Measurements from ENCODE around the gene PNMA6E.
"Not testable (repeated sequence)": the region's sequence is repeated elsewhere in the genome, so short reads cannot be mapped to it uniquely, and the experiment has no call there.

Gene PNMA6E

DNA sequence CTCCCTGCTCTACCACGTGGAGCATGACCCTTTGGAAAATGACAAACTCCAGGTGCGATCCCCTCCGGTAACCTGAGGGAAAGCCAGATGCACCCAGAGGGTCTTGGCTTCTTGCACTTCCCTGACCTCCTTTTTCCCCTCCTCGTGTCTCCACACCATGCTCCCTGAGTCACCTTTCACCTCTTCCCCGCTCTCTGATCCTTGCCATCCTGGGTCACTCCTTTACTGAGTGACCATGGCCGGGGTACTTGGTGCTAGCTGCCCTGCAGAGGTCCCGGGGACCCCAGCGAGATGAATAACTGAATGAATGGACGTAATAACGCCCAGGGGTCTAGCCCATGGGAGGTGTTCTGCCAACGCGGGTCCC is 9.7 kb upstream of the PNMA6E start:
- Histone ChIP-seq H4K20me1 (peaks cover 24% of the 10 kb centered on the region; the same call in 1 of the 2 replicates), H3K36me3 (no peaks in the 10 kb centered on the region), H3K4me3 (no peak overlapping the region), H3K9me3 (no peaks in the 10 kb centered on the region), H3K4me1 (peaks cover 9% of the 10 kb centered on the region), H3K27ac (no peak overlapping the region), H3K4me2 (no peak overlapping the region), H3K27me3 (peaks cover 78% of the 10 kb centered on the region), H3K9ac (no peak overlapping the region)
- TF ChIP-seq Cebpa-rat (IDR thresholded peaks at IDR 0.05), result no peak

- H3K4me1 ChIP-seq, result peaks cover 9% of the 10 kb centered on the region
- no peak overlapping the region for H3K9ac ChIP-seq
- H3K36me3 ChIP-seq, result no peaks in the 10 kb centered on the region
- no peaks in the 10 kb centered on the region for H3K9me3 ChIP-seq
- H3K27me3 ChIP-seq, result peaks cover 78% of the 10 kb centered on the region
- TF ChIP-seq Cebpa-rat (IDR thresholded peaks at IDR 0.05), result no peak
- H4K20me1 ChIP-seq, result peaks cover 24% of the 10 kb centered on the region; the same call in 1 of the 2 replicates
- H3K4me2 ChIP-seq, result no peak overlapping the region
- no peak overlapping the region for H3K4me3 ChIP-seq
- H3K27ac ChIP-seq, result no peak overlapping the region
Measured at GRCh38 chrX:153410373-153410772, 9.2 kb upstream of the PNMA6E start.

GRCh38 chrX:153409414-153410101 is 8.4 kb upstream of the PNMA6E start:
- Histone ChIP-seq H3K9me3 (no peaks in the 10 kb centered on the region), H3K4me1 (peaks cover 9% of the 10 kb centered on the region), H3K9ac (no peak overlapping the region), H3K27ac (no peak overlapping the region), H3K4me3 (no peak overlapping the region), H4K20me1 (peaks cover 24% of the 10 kb centered on the region; the same call in 1 of the 2 replicates), H3K36me3 (no peaks in the 10 kb centered on the region), H3K27me3 (peaks cover 79% of the 10 kb centered on the region), H3K4me2 (no peak overlapping the region)
- TF ChIP-seq Cebpa-rat (IDR thresholded peaks at IDR 0.05), result no peak

- no peak for TF ChIP-seq Cebpa-rat (IDR thresholded peaks at IDR 0.05)
- Histone ChIP-seq H3K27me3 (peaks cover 78% of the 10 kb centered on the region), H4K20me1 (peaks cover 24% of the 10 kb centered on the region; the same call in 1 of the 2 replicates)
Measured at GRCh38 chrX:153408871-153409351, 7.8 kb upstream of the PNMA6E start.

DNA sequence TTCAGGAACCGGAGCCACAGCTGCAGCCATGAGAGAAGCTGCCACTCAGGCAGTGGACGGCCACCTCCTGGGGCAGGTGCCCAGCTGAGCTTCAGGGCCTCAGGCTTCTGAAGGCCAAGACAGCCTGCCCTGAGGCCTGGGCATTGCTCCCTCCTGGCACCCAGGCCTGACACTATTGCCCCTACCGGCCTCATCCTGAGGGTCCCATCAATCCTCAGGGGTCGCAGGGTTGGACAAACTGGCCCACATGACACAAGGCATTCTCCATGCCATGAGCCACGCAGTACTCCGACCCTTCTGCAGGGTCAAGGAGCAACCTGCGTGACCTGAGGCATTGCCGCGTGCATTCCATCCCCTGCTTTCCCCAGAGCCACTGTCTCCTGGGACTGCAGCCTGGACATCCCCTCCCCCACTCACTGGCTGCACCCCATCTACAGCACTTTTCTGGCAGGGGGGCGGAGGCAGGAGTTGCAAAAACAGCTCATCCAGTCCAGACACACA is 7.1 kb upstream of the PNMA6E start:
- H3K9ac ChIP-seq, result no peak overlapping the region
- H3K9me3 ChIP-seq, result no peaks in the 10 kb centered on the region
- peaks cover 18% of the 10 kb centered on the region; the same call in 1 of the 2 replicates for H4K20me1 ChIP-seq
- H3K27ac ChIP-seq, result no peak overlapping the region
- no peak for TF ChIP-seq Cebpa-rat (IDR thresholded peaks at IDR 0.05)
- H3K4me3 ChIP-seq, result no peak overlapping the region
- H3K4me1 ChIP-seq, result peaks cover 9% of the 10 kb centered on the region
- H3K4me2 ChIP-seq, result no peak overlapping the region
- peaks cover 78% of the 10 kb centered on the region for H3K27me3 ChIP-seq
- no peaks in the 10 kb centered on the region for H3K36me3 ChIP-seq

More at GRCh38 chrX:153408871-153409351, 7.8 kb upstream of the PNMA6E start:
- Histone ChIP-seq H3K27ac (no peak overlapping the region), H3K9ac (no peak overlapping the region), H3K4me1 (peaks cover 9% of the 10 kb centered on the region), H3K9me3 (no peaks in the 10 kb centered on the region), H3K4me2 (no peak overlapping the region), H3K36me3 (no peaks in the 10 kb centered on the region), H3K4me3 (no peak overlapping the region)

- no peak overlapping the region for H3K4me2 ChIP-seq
- H3K4me3 ChIP-seq, result no peak overlapping the region
- H3K27me3 ChIP-seq, result peaks cover 73% of the 10 kb centered on the region
Measured at GRCh38 chrX:153407736-153408135, 6.6 kb upstream of the PNMA6E start.

DNA sequence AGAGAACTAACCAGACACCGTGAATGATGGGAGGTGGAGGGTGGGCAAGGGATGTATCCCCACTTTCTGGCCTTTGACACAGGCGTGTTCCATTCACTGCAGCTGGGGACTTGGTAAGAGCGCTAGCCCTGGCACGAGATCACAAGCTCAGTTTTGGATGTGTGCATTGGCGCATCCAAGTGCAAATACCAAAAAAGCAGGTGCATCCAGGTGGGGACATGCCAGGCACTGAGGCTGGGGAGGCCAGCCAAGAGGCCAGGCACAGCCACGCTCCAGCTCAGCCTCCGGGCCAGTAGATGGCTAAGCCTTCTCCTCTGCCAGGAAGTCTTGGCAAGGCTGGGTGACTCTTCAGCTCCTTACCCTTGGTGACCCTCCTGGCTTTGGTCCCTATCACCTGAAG is 5.8 kb upstream of the PNMA6E start:
- TF ChIP-seq Cebpa-rat (IDR thresholded peaks at IDR 0.05), result no peak

More at GRCh38 chrX:153407736-153408135, 6.6 kb upstream of the PNMA6E start:
- Histone ChIP-seq H3K27ac (no peak overlapping the region), H3K9me3 (no peaks in the 10 kb centered on the region), H3K36me3 (no peaks in the 10 kb centered on the region), H4K20me1 (peaks cover 13% of the 10 kb centered on the region; the same call in 1 of the 2 replicates), H3K9ac (no peak overlapping the region), H3K4me1 (peaks cover 9% of the 10 kb centered on the region)
- TF ChIP-seq Cebpa-rat (IDR thresholded peaks at IDR 0.05), result no peak

DNA sequence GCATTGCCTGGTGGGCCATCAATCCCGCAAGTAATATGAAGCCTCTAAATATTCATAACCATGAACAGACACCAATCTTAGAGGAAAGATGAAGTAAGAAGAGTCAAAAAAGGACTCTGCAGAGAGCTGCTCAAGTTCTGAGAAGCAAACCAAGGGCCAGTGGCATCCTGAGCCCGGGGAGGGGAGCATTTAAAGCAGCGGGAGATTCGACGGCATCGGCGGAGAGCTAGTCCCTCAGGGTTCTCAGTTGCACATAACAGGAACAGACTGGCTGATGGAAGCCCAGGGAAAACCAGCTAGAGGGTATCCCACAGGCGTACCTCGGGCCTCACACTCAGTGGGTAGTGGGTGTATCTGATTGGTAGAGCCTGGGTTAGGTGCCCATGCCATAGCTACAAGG is 4.9 kb upstream of the PNMA6E start:
- no peak for TF ChIP-seq Cebpa-rat (IDR thresholded peaks at IDR 0.05)
- Histone ChIP-seq H3K4me2 (no peak overlapping the region), H3K9me3 (peaks cover 5% of the 10 kb centered on the region), H3K27me3 (peaks cover 56% of the 10 kb centered on the region), H3K27ac (no peak overlapping the region), H3K4me3 (no peak overlapping the region), H3K4me1 (no peaks in the 10 kb centered on the region), H4K20me1 (peaks cover 9% of the 10 kb centered on the region; the same call in 1 of the 2 replicates), H3K9ac (no peak overlapping the region), H3K36me3 (no peaks in the 10 kb centered on the region)

More for the DNA sequence above, 5.8 kb upstream of the PNMA6E start:
- peaks cover 6% of the 10 kb centered on the region for H3K4me1 ChIP-seq
- no peak overlapping the region for H3K4me3 ChIP-seq
- no peak overlapping the region for H3K4me2 ChIP-seq
- H3K36me3 ChIP-seq, result no peaks in the 10 kb centered on the region
- no peaks in the 10 kb centered on the region for H3K9me3 ChIP-seq
- no peak overlapping the region for H3K9ac ChIP-seq
- H3K27me3 ChIP-seq, result peaks cover 65% of the 10 kb centered on the region
- peaks cover 9% of the 10 kb centered on the region; the same call in 1 of the 2 replicates for H4K20me1 ChIP-seq
- no peak overlapping the region for H3K27ac ChIP-seq

- Histone ChIP-seq H3K4me2 (no peak overlapping the region), H3K4me3 (no peak overlapping the region), H4K20me1 (peaks cover 8% of the 10 kb centered on the region; the same call in 1 of the 2 replicates), H3K9me3 (peaks cover 8% of the 10 kb centered on the region), H3K9ac (no peak overlapping the region), H3K27ac (no peak overlapping the region), H3K4me1 (no peaks in the 10 kb centered on the region), H3K36me3 (no peaks in the 10 kb centered on the region), H3K27me3 (peaks cover 50% of the 10 kb centered on the region)
- TF ChIP-seq Cebpa-rat (IDR thresholded peaks at IDR 0.05), result no peak
Measured at GRCh38 chrX:153405426-153405825, 4.3 kb upstream of the PNMA6E start.

DNA sequence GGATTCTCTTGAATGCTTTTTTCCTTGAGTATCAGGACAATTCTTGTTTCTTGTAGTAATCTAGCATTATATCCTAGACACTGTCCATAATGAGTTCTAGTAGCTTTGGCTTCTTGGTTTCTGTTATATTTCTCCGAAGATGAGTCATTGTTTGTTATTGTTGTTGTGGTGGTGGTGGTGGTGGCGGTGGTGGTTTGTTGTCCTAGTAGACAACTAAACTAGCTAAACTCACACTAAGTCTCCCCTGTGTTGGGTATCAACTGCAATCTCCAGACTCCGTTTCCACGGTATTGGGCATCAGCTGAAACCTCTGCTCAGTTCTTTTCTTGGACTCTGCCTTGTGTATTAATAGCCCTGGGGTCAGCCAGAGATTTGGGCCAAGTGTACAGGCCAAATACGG is 3.2 kb upstream of the PNMA6E start:
- H3K4me3 ChIP-seq, H3K27ac ChIP-seq, H3K4me2 ChIP-seq, H3K4me1 ChIP-seq, H3K36me3 ChIP-seq, H4K20me1 ChIP-seq, H3K9me3 ChIP-seq, H3K9ac ChIP-seq: not testable (repeated sequence)
- H3K27me3 ChIP-seq, result peaks cover 41% of the 10 kb centered on the region

Data from BLaER1 (cell line).